ENCODE results near the gene SLC12A4.
"Not testable (repeated sequence)": the region's sequence is repeated elsewhere in the genome, so short reads cannot be mapped to it uniquely, and the experiment has no call there.

Gene SLC12A4

GRCh38 chr16:67939507-67940445 is 28.7 kb downstream of the SLC12A4 start:
- no peak for DNase-seq (ENCODE audit: low read depth, low spot score)
- no peak overlapping the region for H3K4me3 ChIP-seq (ENCODE audit: insufficient read length, low read depth)
- TF ChIP-seq ZNF274 (IDR thresholded peaks at IDR 0.05; ENCODE audit: low read depth, low read length): no peak
- no peak for TF ChIP-seq YY1 (IDR thresholded peaks at IDR 0.05; ENCODE audit: insufficient read depth, insufficient read length)
- no peak for TF ChIP-seq SUZ12 (IDR thresholded peaks at IDR 0.05; ENCODE audit: extremely low read depth, insufficient read depth, insufficient read length)
- H3K9me3 ChIP-seq (ENCODE audit: insufficient read depth, low read length): no peaks in the 10 kb centered on the region
- H3K36me3 ChIP-seq (ENCODE audit: insufficient read depth, insufficient read length, low read length): peaks cover 60% of the 10 kb centered on the region
- no peak overlapping the region for H3K9ac ChIP-seq (ENCODE audit: insufficient read length, low read depth)
- H3K4me1 ChIP-seq (ENCODE audit: insufficient read depth, insufficient read length): peaks cover 16% of the 10 kb centered on the region
- no peaks in the 10 kb centered on the region for H3K27me3 ChIP-seq (ENCODE audit: insufficient read depth, insufficient read length)

- peaks cover 49% of the 10 kb centered on the region for H3K36me3 ChIP-seq (ENCODE audit: insufficient read depth, insufficient read length, low read length)
- H3K4me1 ChIP-seq (ENCODE audit: insufficient read depth, insufficient read length): peaks cover 13% of the 10 kb centered on the region
- DNase-seq (ENCODE audit: low read depth, low spot score); H3K27me3 ChIP-seq (ENCODE audit: insufficient read depth, insufficient read length); H3K4me3 ChIP-seq (ENCODE audit: insufficient read length, low read depth); H3K9me3 ChIP-seq (ENCODE audit: insufficient read depth, low read length); H3K9ac ChIP-seq (ENCODE audit: insufficient read length, low read depth): not testable (repeated sequence)
Observed at GRCh38 chr16:67937713-67938112, 30.7 kb downstream of the SLC12A4 start.

- TF ChIP-seq YY1 (IDR thresholded peaks at IDR 0.05; ENCODE audit: insufficient read depth, insufficient read length) (no peak), ZNF274 (IDR thresholded peaks at IDR 0.05; ENCODE audit: low read depth, low read length) (no peak), SUZ12 (IDR thresholded peaks at IDR 0.05; ENCODE audit: extremely low read depth, insufficient read depth, insufficient read length) (no peak)
- H3K4me3 ChIP-seq (ENCODE audit: insufficient read length, low read depth): peak overlapping the region; percentile 95
- peaks cover 11% of the 10 kb centered on the region for H3K4me1 ChIP-seq (ENCODE audit: insufficient read depth, insufficient read length)
- H3K36me3 ChIP-seq (ENCODE audit: insufficient read depth, insufficient read length, low read length): peaks cover 48% of the 10 kb centered on the region
- no peak for DNase-seq (ENCODE audit: low read depth, low spot score)
- H3K27me3 ChIP-seq (ENCODE audit: insufficient read depth, insufficient read length): no peaks in the 10 kb centered on the region
- H3K9ac ChIP-seq (ENCODE audit: insufficient read length, low read depth): peak overlapping the region; percentile 89
- H3K9me3 ChIP-seq (ENCODE audit: insufficient read depth, low read length): no peaks in the 10 kb centered on the region
Observed at GRCh38 chr16:67936880-67937605, 31.4 kb downstream of the SLC12A4 start.

GRCh38 chr16:67936124-67936879 is 32.1 kb downstream of the SLC12A4 start, which contains the start of gene PSMB10:
Gene PSMB10, minus strand, starts transcription at chr16:67936850. Its CDS starts 101 bp downstream, at chr16:67936749.
- no peaks in the 10 kb centered on the region for H3K9me3 ChIP-seq (ENCODE audit: insufficient read depth, low read length)
- peaks cover 15% of the 10 kb centered on the region for H3K4me1 ChIP-seq (ENCODE audit: insufficient read depth, insufficient read length)
- no peak for DNase-seq (ENCODE audit: low read depth, low spot score)
- H3K27me3 ChIP-seq (ENCODE audit: insufficient read depth, insufficient read length): no peaks in the 10 kb centered on the region
- no peak for TF ChIP-seq SUZ12 (IDR thresholded peaks at IDR 0.05; ENCODE audit: extremely low read depth, insufficient read depth, insufficient read length)
- peak within 1 kb of the TSS; percentile 89 for H3K9ac ChIP-seq (ENCODE audit: insufficient read length, low read depth)
- peaks cover 48% of the 10 kb centered on the region for H3K36me3 ChIP-seq (ENCODE audit: insufficient read depth, insufficient read length, low read length)
- peak within 1 kb of the TSS; percentile 95 for H3K4me3 ChIP-seq (ENCODE audit: insufficient read length, low read depth)

GRCh38 chr16:67935402-67936123 is 32.9 kb downstream of the SLC12A4 start:
- Histone ChIP-seq H3K36me3 (ENCODE audit: insufficient read depth, insufficient read length, low read length) (peaks cover 48% of the 10 kb centered on the region), H3K9ac (ENCODE audit: insufficient read length, low read depth) (peak overlapping the region; percentile 97), H3K4me3 (ENCODE audit: insufficient read length, low read depth) (peak overlapping the region; percentile 95), H3K4me1 (ENCODE audit: insufficient read depth, insufficient read length) (peaks cover 15% of the 10 kb centered on the region), H3K27me3 (ENCODE audit: insufficient read depth, insufficient read length) (no peaks in the 10 kb centered on the region), H3K9me3 (ENCODE audit: insufficient read depth, low read length) (no peaks in the 10 kb centered on the region)
- peak; percentile 22 for TF ChIP-seq YY1 (IDR thresholded peaks at IDR 0.05; ENCODE audit: insufficient read depth, insufficient read length)
- no peak for TF ChIP-seq SUZ12 (IDR thresholded peaks at IDR 0.05; ENCODE audit: extremely low read depth, insufficient read depth, insufficient read length)
- DNase-seq (ENCODE audit: low read depth, low spot score): peak; percentile 95

- H3K9me3 ChIP-seq (ENCODE audit: insufficient read depth, low read length): no peaks in the 10 kb centered on the region
- H3K4me3 ChIP-seq (ENCODE audit: insufficient read length, low read depth): peak overlapping the region; percentile 95
- H3K36me3 ChIP-seq (ENCODE audit: insufficient read depth, insufficient read length, low read length): peaks cover 48% of the 10 kb centered on the region
- no peak for TF ChIP-seq SUZ12 (IDR thresholded peaks at IDR 0.05; ENCODE audit: extremely low read depth, insufficient read depth, insufficient read length)
- no peak for TF ChIP-seq YY1 (IDR thresholded peaks at IDR 0.05; ENCODE audit: insufficient read depth, insufficient read length)
- TF ChIP-seq ZNF274 (IDR thresholded peaks at IDR 0.05; ENCODE audit: low read depth, low read length): no peak
- no peaks in the 10 kb centered on the region for H3K27me3 ChIP-seq (ENCODE audit: insufficient read depth, insufficient read length)
- DNase-seq (ENCODE audit: low read depth, low spot score): no peak
- peaks cover 15% of the 10 kb centered on the region for H3K4me1 ChIP-seq (ENCODE audit: insufficient read depth, insufficient read length)
- peak overlapping the region; percentile 97 for H3K9ac ChIP-seq (ENCODE audit: insufficient read length, low read depth)
Observed at GRCh38 chr16:67935101-67935401, 33.4 kb downstream of the SLC12A4 start.

Data from NT2/D1 (cell line).